Epithelial cell of prostate (primary cell): Measurements from ENCODE around the gene ST8SIA4.

Source experiments
- DNase-seq: peaks from one replicate; pipeline ENCODE4 v3.0.0-alpha.2; 2011; ENCODE audit warnings: low read depth, low spot score
- H3K27ac ChIP-seq: fragments of 450-650 bp; 2 replicates; pipeline ENCODE4 v1.5.1; 2017; ENCODE audit warnings: mild to moderate bottlenecking

ST8SIA4 gene

DNA sequence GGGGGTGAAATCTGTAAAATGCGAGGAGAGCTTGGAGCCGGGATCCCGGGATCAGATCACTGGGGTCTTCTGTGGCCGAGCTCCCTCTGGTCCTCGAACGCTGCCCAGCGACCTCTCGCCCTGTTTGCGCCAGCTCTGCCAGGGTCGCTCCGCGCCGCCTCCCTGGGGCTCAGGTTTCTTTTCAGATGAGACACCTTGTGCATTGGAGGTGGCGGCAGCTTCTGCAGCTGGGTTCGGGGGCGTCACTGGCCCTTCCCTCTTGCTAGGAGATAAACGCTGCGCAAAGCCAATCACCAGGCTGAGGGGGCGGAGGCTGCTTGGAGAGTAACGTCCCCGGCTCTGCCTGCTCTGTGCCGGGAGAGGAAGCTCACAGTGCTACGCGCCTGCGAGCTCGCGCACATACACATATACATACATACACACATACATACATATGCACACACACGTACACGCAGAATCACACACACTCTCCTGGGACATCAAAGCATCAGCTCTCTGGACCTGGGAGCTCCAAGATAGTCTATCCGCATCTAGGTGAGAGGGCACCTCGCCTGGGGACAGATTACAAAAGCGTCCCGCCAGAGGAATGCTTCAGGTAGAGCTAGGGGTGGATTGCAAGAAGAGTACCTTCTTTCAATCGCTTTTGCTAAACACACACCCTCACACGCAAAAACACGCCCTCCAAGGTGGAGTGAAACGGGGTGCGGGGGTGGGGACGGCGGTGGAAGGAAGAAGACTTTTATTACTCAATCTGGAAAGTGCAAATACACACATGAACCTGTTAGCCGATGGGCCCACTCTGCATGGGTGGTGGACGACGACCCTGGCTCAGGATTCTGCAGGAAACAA is at the start of gene ST8SIA4:
ST8SIA4 (minus strand) TSS at position 244 of the 849 bp plus-strand sequence. CDS start 327 bp downstream, outside the sequence.
- DNase-seq: no peak
- no peak within 1 kb of the TSS for H3K27ac ChIP-seq

DNA sequence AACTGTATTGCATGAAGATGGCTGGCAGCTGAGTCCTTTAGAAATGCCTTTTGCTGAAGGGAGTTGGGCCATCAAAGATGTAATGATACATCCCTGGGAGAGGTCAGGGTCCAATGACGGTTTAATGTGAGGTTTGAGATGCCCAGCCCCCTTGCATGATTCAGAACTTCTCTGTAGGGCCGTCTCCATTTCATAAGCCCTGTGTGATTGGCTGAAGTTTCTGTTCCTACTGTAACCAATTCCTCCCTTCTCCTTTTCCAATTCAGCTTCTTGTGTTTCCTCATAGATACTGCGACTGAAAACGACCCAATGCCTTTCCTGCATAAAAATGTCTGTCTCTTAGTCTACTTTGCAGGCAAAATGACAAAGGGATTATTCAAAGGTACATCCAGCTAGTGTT is 47.9 kb upstream of the ST8SIA4 start:
- DNase-seq: no peak
- no peak overlapping the region for H3K27ac ChIP-seq

DNA sequence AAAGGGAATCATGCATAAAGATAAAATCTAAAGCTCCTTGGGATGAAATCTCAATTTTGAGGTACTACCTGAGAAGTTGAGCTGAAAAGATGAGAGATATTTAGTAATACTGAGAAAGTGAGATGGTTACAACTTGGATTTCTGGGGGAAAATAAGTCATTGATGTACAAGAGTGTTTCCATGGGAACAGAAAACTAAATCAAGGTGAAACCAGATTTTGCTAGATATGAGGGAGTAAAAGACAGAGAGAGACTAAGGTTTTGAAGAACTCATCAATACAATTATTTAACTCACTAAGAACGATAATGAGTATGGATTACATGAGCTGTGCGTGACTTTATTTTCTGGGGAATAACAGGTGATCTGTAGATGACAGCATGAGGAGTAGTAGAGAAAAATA is 10.2 kb upstream of the ST8SIA4 start:
- no peak overlapping the region for H3K27ac ChIP-seq
- DNase-seq: no peak

- no peak overlapping the region for H3K27ac ChIP-seq
Measured at GRCh38 chr5:100909034-100909433, 6.0 kb upstream of the ST8SIA4 start.

DNA sequence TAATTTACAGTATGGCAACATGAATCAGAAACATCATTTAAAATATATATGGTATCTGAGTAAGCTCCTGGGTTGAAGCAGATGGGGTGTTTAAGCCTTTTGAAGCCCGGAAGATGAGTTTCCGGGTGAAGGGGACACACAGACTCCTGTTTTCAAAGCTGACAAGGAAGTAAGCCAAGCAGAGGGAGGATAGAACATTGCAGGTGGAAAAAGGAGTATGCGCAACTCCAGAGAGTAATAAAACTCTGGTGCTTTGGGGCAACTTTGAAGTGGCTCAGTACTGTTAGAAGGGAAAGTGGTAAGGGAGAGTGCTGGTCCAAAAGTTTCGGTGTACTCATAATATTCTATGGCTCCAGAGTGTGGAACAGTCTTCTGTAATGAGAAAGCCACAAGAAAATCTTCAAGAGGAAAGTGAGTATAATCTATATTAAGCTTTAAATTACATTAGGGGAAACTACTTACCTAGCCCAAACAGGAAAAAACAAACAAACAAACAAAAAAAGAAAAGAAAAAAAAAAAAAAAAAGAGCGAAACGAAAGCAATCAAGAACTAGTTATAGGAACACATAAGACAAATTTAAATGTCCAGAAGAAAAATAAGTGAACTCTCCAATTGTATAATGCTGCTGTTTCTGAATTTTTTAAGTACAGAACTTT is 2.3 kb upstream of the ST8SIA4 start:
- DNase-seq: no peak
- no peak overlapping the region for H3K27ac ChIP-seq

More at GRCh38 chr5:100909034-100909433, 6.0 kb upstream of the ST8SIA4 start:
- no peak for DNase-seq

GRCh38 chr5:100904259-100904861 is 1.3 kb upstream of the ST8SIA4 start:
- DNase-seq: no peak

DNA sequence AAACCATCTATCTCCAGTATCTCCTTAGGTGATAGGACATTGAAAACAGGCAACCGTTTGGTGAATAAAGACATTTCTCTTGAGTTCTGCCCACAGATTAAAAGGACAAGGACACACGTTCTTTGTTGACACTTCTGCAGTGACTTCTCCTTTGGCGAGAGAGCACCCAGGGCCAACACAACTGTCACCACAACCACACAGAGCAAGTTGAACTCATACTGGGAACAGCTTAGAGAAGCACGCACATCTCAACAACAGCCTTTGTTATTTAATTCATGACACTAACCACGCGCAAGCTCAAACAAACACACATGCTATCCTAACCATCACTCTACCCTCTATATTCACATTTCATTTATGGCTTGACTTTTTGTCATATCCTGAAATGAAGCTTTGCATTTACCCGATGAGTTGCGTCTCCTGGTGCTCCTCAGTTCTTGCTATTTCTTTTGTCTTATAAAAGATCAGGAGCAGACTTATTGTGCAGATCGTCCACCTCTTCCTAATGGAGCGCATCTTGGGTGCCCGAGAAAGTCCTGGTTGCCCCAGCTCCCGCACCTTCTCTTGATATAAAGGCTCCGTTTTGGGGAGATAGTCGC is 543 bp downstream of the ST8SIA4 start:
- no peak for DNase-seq
- no peak overlapping the region for H3K27ac ChIP-seq

More at GRCh38 chr5:100904259-100904861, 1.3 kb upstream of the ST8SIA4 start:
- H3K27ac ChIP-seq: no peak overlapping the region

DNA sequence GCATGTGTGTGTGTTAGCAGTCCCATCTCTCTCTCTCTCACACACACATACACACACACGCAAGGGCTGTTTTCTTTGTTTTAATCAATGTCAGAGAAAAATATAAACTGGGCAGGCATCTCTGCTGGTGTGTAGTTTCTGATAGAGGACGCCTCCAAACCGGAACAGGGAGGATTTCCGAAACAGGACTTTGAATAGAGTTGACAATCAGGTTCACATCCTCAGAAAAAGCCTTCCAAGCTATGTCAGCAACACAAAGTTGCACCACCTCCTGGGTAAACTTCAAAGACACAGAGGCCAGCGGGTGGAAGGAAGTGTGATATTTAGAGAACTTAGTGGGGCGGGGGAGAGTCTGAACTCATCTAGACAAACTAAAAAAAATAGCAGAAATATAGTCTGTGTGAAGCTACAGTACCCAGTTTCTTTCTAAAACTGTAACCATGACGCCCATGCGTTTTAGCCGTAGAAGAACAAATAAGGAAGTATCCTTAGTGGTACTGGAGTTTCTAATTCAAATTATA is 1.2 kb downstream of the ST8SIA4 start:
- no peak overlapping the region for H3K27ac ChIP-seq
- DNase-seq: no peak

GRCh38 chr5:100900796-100901781 is 2.0 kb downstream of the ST8SIA4 start:
- no peak overlapping the region for H3K27ac ChIP-seq
- no peak for DNase-seq

- no peak for DNase-seq
Measured at GRCh38 chr5:100900142-100900795, 2.8 kb downstream of the ST8SIA4 start.

DNA sequence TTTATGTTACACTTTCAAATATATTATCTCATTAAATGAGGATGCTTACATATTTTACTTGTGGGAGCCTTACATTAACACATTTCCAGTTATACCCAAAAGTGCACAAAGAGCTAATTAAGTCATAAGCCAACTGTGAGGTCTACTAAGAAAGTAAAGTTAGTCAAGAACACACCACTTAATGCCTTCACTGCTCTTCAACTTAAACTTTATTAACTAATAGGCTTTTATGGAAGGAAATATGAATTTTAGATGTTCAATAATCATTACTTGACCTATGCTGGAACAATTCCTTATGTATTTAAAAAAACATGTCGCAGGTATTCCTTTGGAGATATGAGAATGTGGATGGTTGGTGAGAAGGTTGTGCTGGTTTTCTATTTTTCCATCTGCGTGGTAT is 3.4 kb downstream of the ST8SIA4 start:
- no peak for DNase-seq
- H3K27ac ChIP-seq: no peak overlapping the region

More at GRCh38 chr5:100900142-100900795, 2.8 kb downstream of the ST8SIA4 start:
- H3K27ac ChIP-seq: no peak overlapping the region

GRCh38 chr5:100898504-100899346 is 4.4 kb downstream of the ST8SIA4 start:
- DNase-seq: no peak
- H3K27ac ChIP-seq: no peak overlapping the region

DNA sequence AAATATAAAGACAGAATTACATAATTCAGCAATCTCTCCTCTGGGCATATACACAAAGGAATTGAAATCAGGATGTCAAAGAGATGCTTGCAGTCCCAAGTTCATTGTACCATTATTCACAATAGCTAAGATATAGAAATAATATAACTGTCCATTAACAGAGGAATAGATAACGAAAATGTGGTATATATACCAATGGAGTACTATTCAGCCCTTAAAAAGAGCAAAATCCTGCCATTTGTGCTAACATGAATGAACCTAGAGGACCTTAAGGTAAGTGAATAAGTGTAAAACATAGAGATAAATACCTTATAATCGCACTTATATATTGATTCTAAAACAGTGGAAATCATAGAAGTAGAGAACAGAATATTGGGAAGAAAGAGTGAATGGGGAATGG is 7.0 kb downstream of the ST8SIA4 start:
- no peak for DNase-seq
- no peak overlapping the region for H3K27ac ChIP-seq

- no peak overlapping the region for H3K27ac ChIP-seq
- no peak for DNase-seq
Measured at GRCh38 chr5:100890461-100891008, 12.5 kb downstream of the ST8SIA4 start.

GRCh38 chr5:100889896-100890295 is 13.2 kb downstream of the ST8SIA4 start:
- H3K27ac ChIP-seq: no peak overlapping the region
- no peak for DNase-seq

DNA sequence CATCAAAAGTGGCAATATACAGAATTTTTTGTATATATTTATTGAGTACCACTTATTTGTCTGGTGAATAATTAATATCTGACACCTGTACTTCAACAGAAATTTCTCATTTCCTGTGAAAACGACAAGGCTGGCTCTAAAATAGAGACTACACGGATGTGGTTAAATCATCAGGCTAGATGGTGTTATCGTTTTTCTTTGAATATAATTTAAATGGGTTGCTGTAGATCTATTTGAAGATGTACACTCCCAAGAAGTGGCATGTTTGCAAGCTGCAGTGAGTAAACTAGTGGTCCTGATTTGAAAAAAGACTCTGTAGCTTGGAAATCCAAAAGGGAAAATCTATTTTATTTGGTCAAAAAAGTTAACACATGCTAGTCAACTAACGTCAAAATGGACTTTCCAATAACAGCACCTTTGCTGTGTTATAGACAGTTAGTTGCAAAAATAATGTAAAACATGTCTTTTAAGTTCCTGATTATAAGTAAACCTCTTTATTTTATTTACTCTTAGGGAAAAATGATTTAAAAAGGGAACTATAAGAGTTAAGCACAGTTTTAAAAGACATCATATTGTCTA is 13.8 kb downstream of the ST8SIA4 start:
- no peak overlapping the region for H3K27ac ChIP-seq
- DNase-seq: no peak

- no peak for DNase-seq
- no peak overlapping the region for H3K27ac ChIP-seq
Measured at GRCh38 chr5:100877274-100877673, 25.8 kb downstream of the ST8SIA4 start.
